Mucosa of gallbladder (tissue), 1 donor: ENCODE data around the gene S100A6. TPM values are rescaled to one million over a fixed set of nuclear protein-coding genes. Genes with fewer than 3 reads are reported as not detected.

ENCODE experiments used
- DNase-seq: peaks from one replicate; pipeline ENCODE4 v3.0.0-alpha.2; 2020; ENCODE audit warnings: low spot score
- total RNA-seq: library from RNA; stranded (reverse); gene quantifications from one replicate; pipeline ENCODE4 v1.2.1, GENCODE V29; 2021
- donor health status: DM: no; HTN: no; CAD: no.

The S100A6 gene
- total RNA-seq, 1 donor from 2014 or later, result 824 TPM

DNA sequence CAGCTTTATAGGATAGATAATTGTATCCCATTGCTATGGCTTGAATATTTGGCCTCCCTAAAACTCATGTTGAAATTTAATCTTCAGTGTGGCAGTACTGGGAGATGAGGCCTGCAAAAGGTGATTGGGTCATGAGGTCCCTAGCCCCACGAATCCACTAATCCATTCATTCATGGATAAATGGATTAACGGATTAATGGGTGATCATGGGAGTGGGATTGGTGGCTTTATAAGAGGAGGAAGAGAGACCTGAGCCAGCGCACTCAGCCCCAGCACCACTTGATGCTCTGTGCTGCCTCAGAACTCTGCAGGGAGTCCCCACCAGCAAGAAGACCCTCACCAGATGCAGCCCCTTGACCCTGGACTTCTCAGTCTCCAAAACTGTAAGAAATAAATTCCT is 32.0 kb downstream of the S100A6 start:
- DNase-seq, result no peak

DNA sequence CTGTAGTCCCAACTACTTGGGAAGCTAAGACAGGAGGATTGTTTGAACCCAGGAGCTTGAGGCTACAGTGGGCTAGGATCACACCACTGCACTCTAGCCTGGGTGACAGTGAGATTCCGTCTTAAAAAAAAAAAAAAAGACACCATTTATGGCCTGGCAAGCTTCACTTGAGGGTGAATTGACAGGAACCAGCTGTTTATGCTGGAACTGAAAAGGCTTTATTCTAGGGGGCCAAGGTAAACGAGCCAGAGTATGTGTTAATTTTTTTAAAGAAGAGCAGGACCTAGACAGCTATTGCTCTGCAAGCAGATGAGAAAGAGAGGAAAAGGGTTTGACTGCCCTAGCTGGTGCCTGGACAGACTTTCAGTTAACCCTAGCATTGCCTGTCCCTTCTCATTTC is 37.0 kb downstream of the S100A6 start:
- DNase-seq, result no peak

DNA sequence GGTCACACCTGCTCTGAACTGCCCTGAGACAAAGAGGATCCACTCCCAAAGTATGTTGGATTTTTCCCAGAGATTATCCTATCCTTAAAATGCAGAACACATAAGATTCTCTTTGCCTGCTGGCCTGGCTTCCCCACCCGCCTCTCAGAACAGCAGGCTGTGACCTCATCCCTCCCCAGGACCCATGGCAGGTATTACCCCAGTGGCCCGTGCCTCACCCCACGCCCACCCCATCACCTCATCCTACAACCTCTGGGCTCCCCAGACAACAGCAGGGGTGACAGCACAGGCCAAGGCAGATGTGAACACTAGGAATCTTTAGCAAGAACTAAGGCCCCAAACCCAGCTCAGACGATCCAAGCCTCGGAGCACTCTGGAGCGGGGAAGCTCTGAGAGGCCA is 40.3 kb downstream of the S100A6 start:
- DNase-seq, result no peak

DNA sequence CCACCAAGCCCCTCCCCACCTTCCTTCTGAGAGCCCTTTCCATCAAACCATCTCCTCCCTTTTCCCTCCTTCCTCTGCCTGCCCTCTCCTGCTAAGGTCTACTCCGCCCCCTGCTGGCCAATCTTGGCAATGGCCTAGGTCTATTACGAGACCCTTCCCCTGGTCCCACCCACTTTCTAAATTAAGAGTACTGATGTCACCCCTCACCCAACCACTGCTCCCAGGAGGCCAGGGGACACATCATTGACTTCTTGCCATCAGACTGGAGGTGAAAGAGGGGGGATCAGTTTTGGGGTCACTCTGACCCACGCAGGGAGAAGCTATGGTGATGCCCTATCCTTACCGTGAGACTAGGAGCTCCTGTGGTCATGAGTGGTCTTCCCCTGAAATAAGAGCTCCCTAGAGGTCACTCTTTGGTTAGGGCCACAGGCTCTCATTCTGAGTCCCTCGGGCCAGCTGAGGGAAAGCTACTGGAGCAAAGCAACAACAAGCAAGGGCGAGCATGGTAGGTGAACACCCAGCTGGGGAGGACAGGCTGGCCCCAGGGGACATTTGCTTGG is 40.7 kb downstream of the S100A6 start:
- peak; percentile 38 for DNase-seq

DNA sequence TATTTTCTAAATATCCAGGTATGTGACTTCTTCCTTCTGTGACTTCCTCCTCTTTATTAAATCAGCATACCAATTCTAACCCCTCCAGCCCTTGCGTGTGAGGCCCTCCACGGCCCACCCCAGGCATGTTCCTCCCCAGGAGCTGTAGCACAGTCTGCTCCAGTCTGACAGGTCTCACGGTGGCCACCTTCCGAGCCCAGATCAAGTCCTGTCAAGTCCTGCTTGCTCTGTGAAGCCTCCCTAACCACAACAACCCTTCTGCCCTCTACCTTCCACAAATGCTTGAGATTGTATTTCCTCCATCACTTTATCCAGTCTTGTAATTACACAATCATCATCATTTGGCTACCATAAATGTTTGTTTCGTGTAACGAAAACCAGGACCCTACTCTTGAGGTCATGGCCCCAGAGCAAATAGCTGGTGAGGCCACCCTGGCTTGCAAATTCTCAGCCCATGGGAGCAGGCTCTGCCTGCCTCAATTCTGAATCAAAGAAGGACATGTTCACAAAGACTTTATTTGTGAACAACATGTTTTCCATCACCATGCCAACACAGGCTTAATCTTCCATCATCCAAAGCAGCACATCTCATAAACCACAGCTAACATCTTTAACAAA is 42.3 kb downstream of the S100A6 start:
- DNase-seq, result no peak

DNA sequence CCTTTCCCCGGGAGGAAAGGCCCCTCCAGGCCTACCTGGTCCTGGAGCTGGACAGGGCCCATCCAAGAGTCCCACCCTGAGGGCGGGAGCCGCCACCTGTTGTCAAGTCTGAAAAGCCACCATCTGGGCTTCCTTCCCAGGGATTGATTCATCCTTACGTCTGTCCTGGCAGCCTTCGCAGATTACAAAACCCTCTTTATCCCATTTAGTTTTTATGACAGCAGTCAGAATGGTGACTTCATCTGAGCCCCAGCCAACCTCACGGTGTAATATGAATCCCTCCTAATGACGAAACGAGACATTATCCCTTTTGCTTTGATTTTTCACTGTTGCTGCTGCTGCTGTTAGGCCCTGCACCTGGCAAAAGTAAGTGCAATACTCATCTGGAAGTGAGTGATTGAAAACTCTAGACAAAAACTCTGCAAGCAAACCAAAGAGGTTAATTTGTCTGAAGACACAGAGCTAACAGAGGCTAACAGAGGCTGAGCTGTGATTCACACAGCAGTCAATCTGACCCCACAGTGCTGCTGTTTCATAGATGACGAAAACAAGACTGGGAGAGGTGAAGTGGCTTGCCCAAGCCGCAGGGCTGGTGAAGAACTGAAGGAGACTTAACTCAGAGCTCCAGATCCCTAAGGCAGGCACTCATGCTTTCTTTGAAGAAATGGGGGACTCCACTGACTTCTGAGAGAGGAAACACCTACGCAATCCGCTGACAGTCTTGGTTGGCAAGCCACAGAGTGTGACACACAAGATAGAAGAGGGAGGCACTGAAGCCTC is 45.3 kb downstream of the S100A6 start:
- DNase-seq, result peak; percentile 32

- no peak for DNase-seq
Observed at GRCh38 chr1:153488731-153489130, 47.1 kb downstream of the S100A6 start.

DNA sequence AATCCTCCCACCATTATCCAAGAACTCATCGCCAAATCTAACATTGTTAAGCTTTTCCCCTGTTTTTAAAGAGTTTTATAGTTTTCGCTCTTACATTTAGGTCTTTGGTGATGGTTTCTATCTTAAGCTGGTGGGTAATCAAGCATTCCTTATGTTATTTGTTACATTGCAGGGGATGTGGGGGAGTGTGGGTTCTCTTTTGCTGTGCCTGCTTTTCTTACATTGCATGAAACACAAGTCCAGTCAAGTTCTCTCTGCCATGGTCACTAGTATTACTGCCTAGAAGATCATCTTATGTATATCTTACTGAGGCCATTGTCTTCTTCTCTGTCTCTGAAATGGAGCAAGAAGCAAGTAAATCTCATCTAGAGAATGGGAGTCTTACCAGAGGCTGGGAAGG is 48.1 kb downstream of the S100A6 start:
- DNase-seq, result no peak

GRCh38 chr1:153485863-153486262 is 49.9 kb downstream of the S100A6 start:
- DNase-seq, result no peak

Other genes with a start within 250 kb of the S100A6 start
- gene PGLYRP3, start 223.0 kb downstream of the S100A6 start, total RNA-seq, result not detected
- not detected for gene PGLYRP4, start 187.2 kb downstream of the S100A6 start, total RNA-seq
- 19.1 TPM for gene S100A9, start 178.1 kb downstream of the S100A6 start, total RNA-seq
- gene S100A12, start 160.4 kb downstream of the S100A6 start, total RNA-seq, result 0.75 TPM
- gene S100A8, start 144.9 kb downstream of the S100A6 start, total RNA-seq, result 7.0 TPM
- not detected for gene S100A7A, start 119.5 kb downstream of the S100A6 start, total RNA-seq
- gene S100A7, start 75.3 kb downstream of the S100A6 start, total RNA-seq, result not detected
- not detected for gene S100A5, start 4.9 kb upstream of the S100A6 start, total RNA-seq
- gene S100A4, start 9.8 kb upstream of the S100A6 start, total RNA-seq, result 66.8 TPM
- not detected for gene S100A3, start 13.3 kb upstream of the S100A6 start, total RNA-seq
- gene S100A2, start 29.9 kb upstream of the S100A6 start, total RNA-seq, result 1.4 TPM
- 86.7 TPM for gene S100A16, start 77.1 kb upstream of the S100A6 start, total RNA-seq
- 56.9 TPM for gene S100A14, start 80.3 kb upstream of the S100A6 start, total RNA-seq
- gene S100A13, start 91.5 kb upstream of the S100A6 start, total RNA-seq, result 64.7 TPM
- gene S100A1, start 92.4 kb upstream of the S100A6 start, total RNA-seq, result 3.3 TPM
- gene CHTOP, start 98.1 kb upstream of the S100A6 start, total RNA-seq, result 69.4 TPM
- 38.8 TPM for gene SNAPIN, start 122.7 kb upstream of the S100A6 start, total RNA-seq
- 87.6 TPM for gene ILF2, start 135.0 kb upstream of the S100A6 start, total RNA-seq
- 8.8 TPM for gene NPR1, start 142.7 kb upstream of the S100A6 start, total RNA-seq
- 72.9 TPM for gene INTS3, start 192.1 kb upstream of the S100A6 start, total RNA-seq
- gene SLC27A3, start 239.4 kb upstream of the S100A6 start, total RNA-seq, result 22.1 TPM